ENCODE data around the gene CNTN4. TPM values are rescaled to one million over a fixed set of nuclear protein-coding genes. Genes with fewer than 3 reads are reported as not detected.
A peak's percentile ranks its signal among the peaks of the same experiment; 100 is the strongest.

CNTN4 gene
- total RNA-seq, 4 donors from 2014 or later = 5.8 to 15.5 (median 9.0) TPM

DNA sequence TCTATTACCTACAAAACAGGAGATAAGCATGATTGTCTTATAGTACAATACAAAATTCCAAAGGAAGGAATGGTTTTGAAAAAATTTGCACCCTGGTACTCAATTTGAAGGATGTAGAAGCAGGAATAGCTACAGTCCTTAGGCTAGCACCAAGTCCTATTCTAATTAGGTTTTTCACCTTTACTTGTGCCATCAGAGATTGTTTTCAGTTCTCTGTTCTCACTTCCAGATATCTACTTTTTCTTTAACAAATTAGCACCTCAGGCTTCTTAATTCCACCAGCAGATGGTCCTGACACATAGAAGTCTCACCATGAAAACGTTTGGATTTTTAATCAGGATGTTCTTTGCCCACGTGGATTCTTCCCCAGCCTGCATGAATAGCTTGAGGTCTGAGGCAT lies 967.7 kb downstream of the CNTN4 start:
- H3K4me1 ChIP-seq = no peaks in the 10 kb centered on the region
- TF ChIP-seq POLR2AphosphoS5 (IDR thresholded peaks at IDR 0.05) (no peak), POLR2A (IDR thresholded peaks at IDR 0.05) (no peak)
- TF ChIP-seq, protein P1, sequence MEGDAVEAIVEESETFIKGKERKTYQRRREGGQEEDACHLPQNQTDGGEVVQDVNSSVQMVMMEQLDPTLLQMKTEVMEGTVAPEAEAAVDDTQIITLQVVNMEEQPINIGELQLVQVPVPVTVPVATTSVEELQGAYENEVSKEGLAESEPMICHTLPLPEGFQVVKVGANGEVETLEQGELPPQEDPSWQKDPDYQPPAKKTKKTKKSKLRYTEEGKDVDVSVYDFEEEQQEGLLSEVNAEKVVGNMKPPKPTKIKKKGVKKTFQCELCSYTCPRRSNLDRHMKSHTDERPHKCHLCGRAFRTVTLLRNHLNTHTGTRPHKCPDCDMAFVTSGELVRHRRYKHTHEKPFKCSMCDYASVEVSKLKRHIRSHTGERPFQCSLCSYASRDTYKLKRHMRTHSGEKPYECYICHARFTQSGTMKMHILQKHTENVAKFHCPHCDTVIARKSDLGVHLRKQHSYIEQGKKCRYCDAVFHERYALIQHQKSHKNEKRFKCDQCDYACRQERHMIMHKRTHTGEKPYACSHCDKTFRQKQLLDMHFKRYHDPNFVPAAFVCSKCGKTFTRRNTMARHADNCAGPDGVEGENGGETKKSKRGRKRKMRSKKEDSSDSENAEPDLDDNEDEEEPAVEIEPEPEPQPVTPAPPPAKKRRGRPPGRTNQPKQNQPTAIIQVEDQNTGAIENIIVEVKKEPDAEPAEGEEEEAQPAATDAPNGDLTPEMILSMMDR (IDR thresholded peaks at IDR 0.05) = no peak
- H3K27ac ChIP-seq = no peak overlapping the region
- no peak overlapping the region for H3K4me3 ChIP-seq
- no peak for ATAC-seq
- no peaks in the 10 kb centered on the region for H3K9me3 ChIP-seq
- WGBS, 2 donors (ENCODE audit: low coverage in 1 of 2) = 35% methylated on average over 2 of the region's 2 CpGs; no CpG with 5 or more reads in 1 of the 2 donors
- H3K27me3 ChIP-seq = no peaks in the 10 kb centered on the region
- no peaks in the 10 kb centered on the region for H3K36me3 ChIP-seq

DNA sequence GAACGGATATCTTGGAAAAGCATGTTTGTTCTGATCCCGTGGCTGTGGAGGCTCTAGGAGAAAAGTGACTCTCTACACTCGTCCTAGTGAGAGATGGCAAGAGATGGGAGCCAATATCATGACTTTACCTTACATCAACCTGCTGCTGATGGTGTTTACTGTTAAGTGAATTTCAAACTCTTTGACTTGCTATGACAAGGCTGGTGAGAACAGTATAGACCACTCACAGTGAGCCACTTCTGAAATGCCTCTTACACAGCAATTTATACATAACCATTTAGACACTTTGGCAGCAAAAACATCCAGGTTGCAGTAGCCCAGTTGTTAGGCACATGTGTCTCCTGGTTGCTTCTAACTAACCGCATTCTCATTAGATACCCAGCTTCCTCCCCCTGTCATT lies 968.2 kb downstream of the CNTN4 start:
- TF ChIP-seq POLR2A (IDR thresholded peaks at IDR 0.05) = no peak
- TF ChIP-seq, protein P1 (IDR thresholded peaks at IDR 0.05) = no peak
- TF ChIP-seq EP300 (IDR thresholded peaks at IDR 0.05) = no peak
- TF ChIP-seq POLR2AphosphoS5 (IDR thresholded peaks at IDR 0.05) = no peak
- Histone ChIP-seq H3K9me3 (no peaks in the 10 kb centered on the region), H3K27ac (no peak overlapping the region), H3K27me3 (no peaks in the 10 kb centered on the region), H3K4me3 (no peak overlapping the region), H3K4me1 (no peaks in the 10 kb centered on the region), H3K36me3 (no peaks in the 10 kb centered on the region)
- 79 to 86% methylated on average over 3 to 4 of the region's 4 CpGs for WGBS, 2 donors (ENCODE audit: low coverage in 1 of 2)
- no peak for ATAC-seq

DNA sequence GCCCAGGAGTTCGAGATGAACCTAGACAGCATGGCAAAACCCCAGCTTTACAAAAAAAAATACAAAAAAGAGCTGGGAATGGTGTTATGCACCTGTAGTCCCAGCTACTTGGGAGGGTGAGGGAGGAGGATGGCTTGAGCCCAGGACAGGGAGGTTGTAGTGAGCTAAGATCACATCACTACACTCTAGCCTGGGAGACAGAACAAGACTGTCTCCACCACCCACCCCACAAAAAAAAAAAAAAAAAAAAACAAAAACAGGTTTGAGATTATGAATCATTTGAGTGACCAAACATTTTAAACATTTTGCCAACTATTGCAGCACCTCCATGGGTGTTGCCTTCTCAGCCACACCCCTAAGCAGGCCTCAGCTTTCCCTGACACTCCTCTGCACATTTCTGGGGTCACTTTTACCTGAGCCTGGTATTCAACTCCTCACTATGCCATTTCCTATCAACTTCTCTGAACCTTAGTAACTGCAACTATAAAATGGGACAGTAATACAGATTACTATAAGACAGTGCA lies 969.8 kb downstream of the CNTN4 start:
- TF ChIP-seq POLR2AphosphoS5 (IDR thresholded peaks at IDR 0.05) (no peak), POLR2A (IDR thresholded peaks at IDR 0.05) (no peak), EP300 (IDR thresholded peaks at IDR 0.05) (no peak)
- TF ChIP-seq, protein P1 (IDR thresholded peaks at IDR 0.05) = no peak
- WGBS, 2 donors (ENCODE audit: low coverage in 1 of 2) = 100% methylated on average over 1 of the region's 1 CpG; no CpG with 5 or more reads in 1 of the 2 donors
- H3K36me3 ChIP-seq = no peaks in the 10 kb centered on the region
- no peaks in the 10 kb centered on the region for H3K9me3 ChIP-seq
- H3K4me1 ChIP-seq = no peaks in the 10 kb centered on the region
- H3K27ac ChIP-seq = no peak overlapping the region
- H3K27me3 ChIP-seq = no peaks in the 10 kb centered on the region
- ATAC-seq = peak; percentile 26
- no peak overlapping the region for H3K4me3 ChIP-seq

DNA sequence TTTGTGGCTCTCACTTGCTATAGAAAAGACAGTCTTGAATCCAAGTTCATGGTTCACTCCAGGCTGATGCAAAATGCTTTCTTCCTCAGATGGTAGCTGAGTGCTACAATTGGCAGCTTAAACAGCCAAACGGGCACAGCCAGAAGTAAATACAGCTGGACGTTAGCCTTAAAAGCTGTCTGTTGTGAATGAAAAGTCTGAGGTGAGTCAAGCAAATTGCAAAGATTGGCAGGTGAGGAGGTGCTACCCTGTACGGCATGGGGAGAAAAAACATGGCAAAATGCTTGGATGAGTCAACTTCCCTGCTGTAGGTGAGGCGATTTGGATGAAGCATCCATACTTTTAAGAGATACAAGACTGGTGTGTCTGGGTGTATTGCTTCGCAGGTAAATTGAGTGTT lies 971.1 kb downstream of the CNTN4 start:
- Histone ChIP-seq H3K27me3 (no peaks in the 10 kb centered on the region), H3K9me3 (no peaks in the 10 kb centered on the region), H3K36me3 (no peaks in the 10 kb centered on the region), H3K4me1 (no peaks in the 10 kb centered on the region), H3K4me3 (no peak overlapping the region), H3K27ac (no peak overlapping the region)
- TF ChIP-seq POLR2A (IDR thresholded peaks at IDR 0.05) (no peak), EP300 (IDR thresholded peaks at IDR 0.05) (no peak), POLR2AphosphoS5 (IDR thresholded peaks at IDR 0.05) (no peak)
- TF ChIP-seq, protein P1 (IDR thresholded peaks at IDR 0.05) = no peak
- 64 to 72% methylated on average over 3 to 5 of the region's 5 CpGs for WGBS, 2 donors (ENCODE audit: low coverage in 1 of 2)
- no peak for ATAC-seq

DNA sequence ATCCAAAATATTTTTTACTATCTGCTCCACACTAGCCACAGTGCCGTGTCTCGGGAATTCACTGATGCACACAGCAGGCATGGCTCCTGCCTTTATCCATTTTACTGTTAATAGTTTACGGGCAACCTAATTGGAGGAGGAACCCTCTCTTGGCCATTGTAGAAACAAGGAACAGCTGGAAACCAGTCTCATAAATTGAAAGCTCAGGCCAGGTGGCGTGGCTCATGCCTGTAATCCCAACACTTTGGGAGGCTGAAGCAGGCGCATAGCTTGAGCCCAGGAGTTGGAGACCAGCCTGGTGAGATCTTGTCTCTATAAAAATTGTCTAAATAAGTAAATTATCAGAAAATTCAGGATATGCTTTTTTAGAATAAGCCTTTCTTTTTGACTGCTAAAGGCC lies 972.5 kb downstream of the CNTN4 start:
- Histone ChIP-seq H3K4me1 (no peaks in the 10 kb centered on the region), H3K9me3 (no peaks in the 10 kb centered on the region), H3K36me3 (no peaks in the 10 kb centered on the region), H3K27me3 (no peaks in the 10 kb centered on the region), H3K4me3 (no peak overlapping the region), H3K27ac (no peak overlapping the region)
- 28 to 47% methylated on average over 4 to 5 of the region's 5 CpGs for WGBS, 2 donors (ENCODE audit: low coverage in 1 of 2)
- TF ChIP-seq POLR2A (IDR thresholded peaks at IDR 0.05) (no peak), POLR2AphosphoS5 (IDR thresholded peaks at IDR 0.05) (no peak), EP300 (IDR thresholded peaks at IDR 0.05) (no peak)
- TF ChIP-seq, protein P1 (IDR thresholded peaks at IDR 0.05) = no peak
- no peak for ATAC-seq

Data from gastroesophageal sphincter (tissue), 4 donors.